HepG2 (cell line): Measurements from ENCODE around the gene CHST10. TPM values are rescaled to one million over a fixed set of nuclear protein-coding genes. Genes with fewer than 3 reads are reported as not detected.

Source experiments
- ATAC-seq: fragments of 200-7000 bp; cut with Tn5 transposase; 3 replicates; pipeline ENCODE4 v1.9.1; 2020; ENCODE audit warnings: mild to moderate bottlenecking, moderate library complexity
- BruUV-seq: library from RNA; stranded (reverse); fragments of 400-500 nt; replicated peaks from 2 replicates; lab custom pipeline; 2021; lab: Mats Ljungman, UMichigan
- CTCF ChIA-PET: fragments of 300-600 bp; formaldehyde crosslinking; extraction: SDS; loops from one replicate; lab custom pipeline; 2021; ENCODE audit warnings: low total read pairs, inconsistent platforms, low intra/inter-chr PET ratio; lab: Yijun Ruan, JAX
- POLR2A ChIA-PET: fragments of 350-600 bp; sonication (Branson Sonifier 250); formaldehyde crosslinking; loops from one replicate; lab custom pipeline; 2020; ENCODE audit warnings: antibody characterized with exemption, inconsistent platforms; lab: Yijun Ruan, JAX
- DNase-seq: peaks from one replicate; pipeline ENCODE4 v3.0.0-alpha.2; 2015; ENCODE audit warnings: low spot score
- FAIRE-seq: peaks from 3 replicates; lab custom pipeline; 2011; peaks lifted over from hg19 to GRCh38; lab: Jason Lieb, UNC
- H2AFZ ChIP-seq: one replicate; pipeline ENCODE4 v1.6.1; 2011; ENCODE audit warnings: low read length, inconsistent platforms
- H3K27ac ChIP-seq: fragments of 300-600 bp; 3 replicates; pipeline ENCODE4 v1.8.0; 2011; ENCODE audit warnings: mixed run types, mild to moderate bottlenecking, mixed read lengths, low read length, inconsistent platforms; ENCODE audit not compliant: insufficient read depth; ENCODE audit errors: extremely low read length
- H3K27me3 ChIP-seq, 2 experiments: fragments of 200-600 bp in 1 of 2; 2 replicates in 1 of 2; 3 replicates in 1 of 2; pipeline versions ENCODE4 v1.6.0 to v1.8.0; 2011; ENCODE audit warnings: low read length in 2 of 2, mild to moderate bottlenecking in 2 of 2, moderate library complexity in 2 of 2, inconsistent platforms in 1 of 2; ENCODE audit not compliant: insufficient read depth in 2 of 2, control insufficient read depth in 1 of 2
- H3K36me3 ChIP-seq, 2 experiments: fragments of 200-600 bp in 1 of 2; replicated peaks in 1 of 2; 2 replicates in 1 of 2; 3 replicates in 1 of 2; pipeline versions ENCODE4 v1.5.1 to v1.8.0; 2011; ENCODE audit warnings: low read length in 2 of 2, inconsistent platforms in 1 of 2; ENCODE audit not compliant: insufficient read depth in 2 of 2, control insufficient read depth in 1 of 2
- H3K4me1 ChIP-seq: 2 replicates; pipeline ENCODE4 v1.5.1; 2012; ENCODE audit warnings: low read length, inconsistent platforms; ENCODE audit not compliant: insufficient read depth
- H3K4me2 ChIP-seq: 2 replicates; pipeline ENCODE4 v1.6.0; 2011; ENCODE audit warnings: low read depth, low read length, inconsistent platforms
- H3K4me3 ChIP-seq, 3 experiments: fragments of 200-600 bp in 1 of 3; sonication (generic), shearing (Covaris generic) in 1 of 3; replicated peaks in 1 of 3; 2 replicates each; pipeline ENCODE4 v1.5.1; 2011 to 2016; ENCODE audit warnings: low read length in 3 of 3, inconsistent platforms in 2 of 3, low read depth in 2 of 3, mild to moderate bottlenecking in 2 of 3, control low read depth in 1 of 3, mixed read lengths in 1 of 3; ENCODE audit not compliant: insufficient read depth in 1 of 3
- H3K79me2 ChIP-seq: one replicate; pipeline ENCODE4 v1.6.1; 2011; ENCODE audit warnings: low read length, inconsistent platforms; ENCODE audit not compliant: insufficient read depth
- H3K9ac ChIP-seq: 2 replicates; pipeline ENCODE4 v1.6.0; 2011; ENCODE audit warnings: mild to moderate bottlenecking, low read depth, low read length, inconsistent platforms; ENCODE audit not compliant: insufficient read depth
- H3K9me3 ChIP-seq: 2 replicates; pipeline ENCODE4 v1.5.1; 2012; ENCODE audit warnings: mild to moderate bottlenecking, low read length
- H4K20me1 ChIP-seq: 2 replicates; pipeline ENCODE4 v1.6.0; 2011; ENCODE audit warnings: inconsistent platforms, mild to moderate bottlenecking, low read length, moderate library complexity; ENCODE audit not compliant: insufficient read depth
- ARHGAP35 ChIP-seq: sonication (generic); formaldehyde crosslinking; IDR thresholded peaks from 2 replicates; pipeline ENCODE4 v1.9.0; 2022; ENCODE audit warnings: mild to moderate bottlenecking, inconsistent platforms, moderate library complexity, missing genetic modification reagents, borderline replicate concordance
- EEA1 ChIP-seq: sonication (generic); formaldehyde crosslinking; IDR thresholded peaks from 2 replicates; pipeline ENCODE4 v1.5.1; 2020; ENCODE audit warnings: mild to moderate bottlenecking, missing genetic modification reagents, borderline replicate concordance
- FOXC1 ChIP-seq: sonication (generic); formaldehyde crosslinking; IDR thresholded peaks from 2 replicates; pipeline ENCODE4 v1.8.0; 2022; ENCODE audit warnings: mild to moderate bottlenecking, missing genetic modification reagents, borderline replicate concordance
- HMG20A ChIP-seq: IDR thresholded peaks from 2 replicates; pipeline ENCODE4 v1.6.1; 2016; ENCODE audit warnings: borderline replicate concordance
- MAFF ChIP-seq: IDR thresholded peaks from 2 replicates; pipeline ENCODE4 v1.6.1; 2011; ENCODE audit warnings: low read depth, low read length, improper control_type of control experiment
- MAFK ChIP-seq, 2 experiments: IDR thresholded peaks in 1 of 2; conservative IDR thresholded peaks in 1 of 2; 2 replicates each; pipeline ENCODE4 v1.6.1; 2011; ENCODE audit warnings: improper control_type of control experiment in 2 of 2, low read length in 2 of 2
- MXD4 ChIP-seq: IDR thresholded peaks from 2 replicates; pipeline ENCODE4 v1.6.1; 2016; ENCODE audit warnings: mild to moderate bottlenecking, missing biosample characterization, missing genetic modification reagents
- NCOA5 ChIP-seq: sonication (generic); formaldehyde crosslinking; IDR thresholded peaks from 2 replicates; pipeline ENCODE4 v1.4.0; 2020; ENCODE audit warnings: missing genetic modification reagents
- SAP130 ChIP-seq: IDR thresholded peaks from 2 replicates; pipeline ENCODE4 v1.6.1; 2016; ENCODE audit warnings: low read depth
- SMAD3 ChIP-seq: sonication (generic); formaldehyde crosslinking; IDR thresholded peaks from 2 replicates; pipeline ENCODE4 v1.4.0; 2020; ENCODE audit warnings: missing genetic modification reagents
- SOX6 ChIP-seq, 2 experiments: fragments of 450-650 bp in 1 of 2; sonication (generic) in 1 of 2; formaldehyde crosslinking in 1 of 2; IDR thresholded peaks; 2 replicates each; pipeline versions ENCODE4 v1.4.0 to v1.6.1; 2017 to 2020; ENCODE audit warnings: antibody characterized with exemption in 1 of 2, mild to moderate bottlenecking in 1 of 2, missing genetic modification reagents in 1 of 2
- ZNF207 ChIP-seq: fragments of 450-650 bp; IDR thresholded peaks from 2 replicates; pipeline ENCODE4 v1.6.1; 2016; ENCODE audit warnings: antibody characterized with exemption, borderline replicate concordance
- ZNF780A ChIP-seq: sonication (generic); formaldehyde crosslinking; IDR thresholded peaks from 2 replicates; pipeline ENCODE4 v1.8.0; 2022; ENCODE audit warnings: mild to moderate bottlenecking, missing genetic modification reagents, moderate library complexity
- ZNF792 ChIP-seq: IDR thresholded peaks from 2 replicates; pipeline ENCODE4 v1.6.1; 2016
- WGBS: methylation state at CpG from one replicate; pipeline ENCODE4 v1.1.6; 2017; ENCODE audit warnings: low lambda C conversion rate; 5-methylcytosine and 5-hydroxymethylcytosine counted together
- in situ Hi-C: cut with HindIII; loops from 2 replicates; pipeline ENCODE4 v1.10.0; 2017; ENCODE audit warnings: low pct_unique_long_range_greater_than_20kb; ENCODE audit not compliant: extremely low pct_ligation_motif_present
- intact Hi-C: fragments of 100-400 bp; cut with micrococcal nuclease; formaldehyde crosslinking; loops from one replicate; pipeline ENCODE4 v1.10.0; 2022; ENCODE audit not compliant: unreplicated experiment
- polyA plus RNA-seq, 8 experiments: library from polyadenylated mRNA; depleted of rRNA in 3 of 8; stranded (reverse) in 7 of 8; unstranded in 1 of 8; fragments of >200 nt; fragmentation: Illumina TruSeq in 4 of 8; extraction: Trizol in 4 of 8; gene quantifications; 2 replicates each; pipeline versions ENCODE4 v1.2.1 to v1.2.3, GENCODE V29; 2011 to 2016; ENCODE audit warnings: low read depth in 4 of 8, missing spikeins in 1 of 8, mixed read lengths in 1 of 8; ENCODE audit not compliant: insufficient read depth in 1 of 8
- total RNA-seq, 5 experiments: library from RNA; depleted of rRNA; stranded (reverse); fragments of >200 nt; fragmentation: Illumina TruSeq; extraction: Trizol; gene quantifications; 2 replicates each; pipeline ENCODE4 v1.2.3, GENCODE V29; 2016; ENCODE audit warnings: low read depth in 1 of 5
- TF ChIP-seq, protein P1 (sequence below): sonication (generic); formaldehyde crosslinking; IDR thresholded peaks from 2 replicates; pipeline ENCODE4 v1.4.0; 2020; ENCODE audit warnings: low read depth, missing genetic modification reagents
- TF ChIP-seq, protein P2 (sequence below): sonication (generic); formaldehyde crosslinking; IDR thresholded peaks from 2 replicates; pipeline ENCODE4 v1.5.0; 2020; ENCODE audit warnings: missing genetic modification reagents

CHST10 gene
- total and polyA plus RNA-seq, 2 of the 13 experiments (the other 11 are each of a cell fraction or from before 2014, with no cell fraction given), result 10.5 to 14.2 TPM

DNA sequence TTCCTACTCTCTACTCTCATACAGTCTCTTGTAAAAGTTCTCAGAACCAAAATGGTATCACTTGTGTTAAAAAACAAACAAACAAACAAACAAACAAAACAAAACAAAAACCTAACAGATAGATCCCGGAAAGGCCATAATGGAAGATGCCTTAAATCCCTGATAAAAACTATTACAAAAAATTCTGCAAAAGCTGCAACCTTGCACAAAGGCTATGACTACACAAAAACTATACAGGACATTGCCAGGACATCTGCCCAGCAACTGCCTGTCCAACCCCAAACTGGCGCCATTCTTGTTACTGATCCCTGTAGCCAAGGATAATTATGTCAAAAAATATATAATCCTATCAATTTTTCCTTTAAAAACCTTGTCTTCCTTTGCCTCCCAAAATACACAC, 58.9 kb downstream of the CHST10 start:
- intact Hi-C loops, result no loop called here
- no peak for FAIRE-seq
- Histone ChIP-seq H4K20me1 (no peaks in the 10 kb centered on the region), H3K36me3 (no peaks in the 10 kb centered on the region)
- no peak for ATAC-seq
- CTCF ChIA-PET, result no interaction called here
- DNase-seq, result no peak
- TF ChIP-seq MAFF (peak; percentile 72), SMAD3 (CRISPR knock-in tag) (no peak), MAFK (conservative IDR thresholded peaks at IDR 0.05 in 1 of 2, IDR thresholded peaks at IDR 0.05 in 1 of 2; ENCODE audit: low read length in 2 of 2) (peak; percentile 65 to 79; a peak in 3 of 4 replicates), EEA1 (CRISPR knock-in tag) (no peak)
- TF ChIP-seq, all 625 proteins: peak for 2
- H3K9ac ChIP-seq, result no peak overlapping the region
- H3K27ac ChIP-seq, result no peak overlapping the region
- no peak overlapping the region for H3K4me2 ChIP-seq
- POLR2A ChIA-PET, result no interaction called here
- no peak overlapping the region for H3K4me3 ChIP-seq
- WGBS, result 14% methylated on average over 2 of the region's 2 CpGs
- no peak overlapping the region for H2AFZ ChIP-seq
- H3K27me3 ChIP-seq, result no peaks in the 10 kb centered on the region; a peak in 1 of 5 replicates
- in situ Hi-C loops, result no loop called here
- H3K9me3 ChIP-seq, result peaks cover 9% of the 10 kb centered on the region; the same call in 1 of the 2 replicates
- no peaks in the 10 kb centered on the region for H3K79me2 ChIP-seq
- no TSS peak for BruUV-seq
- no peaks in the 10 kb centered on the region for H3K4me1 ChIP-seq

DNA sequence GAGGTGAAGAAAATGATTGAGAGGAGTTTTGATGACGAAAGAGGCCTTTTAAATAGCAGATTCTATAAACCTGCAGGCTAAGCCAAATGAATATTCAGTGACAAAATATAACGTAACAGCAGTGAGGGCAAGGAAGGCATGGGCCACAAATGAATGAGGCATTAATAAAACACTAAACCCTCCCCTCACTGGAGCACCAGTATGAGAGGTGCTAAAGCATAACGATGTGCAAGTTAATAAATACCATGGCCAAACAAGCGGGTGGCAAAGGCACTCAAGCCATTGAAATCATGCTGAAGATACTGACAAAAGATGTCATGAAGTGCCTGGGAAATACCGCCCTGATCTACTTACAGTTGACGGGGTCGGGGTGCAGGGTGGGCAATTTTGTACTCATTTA, 64.9 kb downstream of the CHST10 start:
- ChIA-PET CTCF (no interaction called here), POLR2A (no interaction called here)
- FAIRE-seq (no peak), DNase-seq (no peak), ATAC-seq (no peak)
- H3K9me3 ChIP-seq, result no peaks in the 10 kb centered on the region
- no peaks in the 10 kb centered on the region for H3K4me1 ChIP-seq
- H3K9ac ChIP-seq, result no peak overlapping the region
- intact Hi-C loops, result no loop called here
- no peak overlapping the region for H3K4me2 ChIP-seq
- H3K36me3 ChIP-seq, result no peaks in the 10 kb centered on the region
- no peaks in the 10 kb centered on the region for H4K20me1 ChIP-seq
- in situ Hi-C loops, result no loop called here
- no peak overlapping the region for H3K27ac ChIP-seq
- H2AFZ ChIP-seq, result no peak overlapping the region
- no TSS peak for BruUV-seq
- no peak overlapping the region for H3K4me3 ChIP-seq
- WGBS, result 28% methylated on average over 7 of the region's 7 CpGs
- no peaks in the 10 kb centered on the region for H3K79me2 ChIP-seq
- H3K27me3 ChIP-seq, result peaks cover 0 to 4% of the 10 kb centered on the region in 2 experiments; a peak in 2 of 5 replicates
- TF ChIP-seq HMG20A (CRISPR knock-in tag), result no peak
- TF ChIP-seq, protein P1, sequence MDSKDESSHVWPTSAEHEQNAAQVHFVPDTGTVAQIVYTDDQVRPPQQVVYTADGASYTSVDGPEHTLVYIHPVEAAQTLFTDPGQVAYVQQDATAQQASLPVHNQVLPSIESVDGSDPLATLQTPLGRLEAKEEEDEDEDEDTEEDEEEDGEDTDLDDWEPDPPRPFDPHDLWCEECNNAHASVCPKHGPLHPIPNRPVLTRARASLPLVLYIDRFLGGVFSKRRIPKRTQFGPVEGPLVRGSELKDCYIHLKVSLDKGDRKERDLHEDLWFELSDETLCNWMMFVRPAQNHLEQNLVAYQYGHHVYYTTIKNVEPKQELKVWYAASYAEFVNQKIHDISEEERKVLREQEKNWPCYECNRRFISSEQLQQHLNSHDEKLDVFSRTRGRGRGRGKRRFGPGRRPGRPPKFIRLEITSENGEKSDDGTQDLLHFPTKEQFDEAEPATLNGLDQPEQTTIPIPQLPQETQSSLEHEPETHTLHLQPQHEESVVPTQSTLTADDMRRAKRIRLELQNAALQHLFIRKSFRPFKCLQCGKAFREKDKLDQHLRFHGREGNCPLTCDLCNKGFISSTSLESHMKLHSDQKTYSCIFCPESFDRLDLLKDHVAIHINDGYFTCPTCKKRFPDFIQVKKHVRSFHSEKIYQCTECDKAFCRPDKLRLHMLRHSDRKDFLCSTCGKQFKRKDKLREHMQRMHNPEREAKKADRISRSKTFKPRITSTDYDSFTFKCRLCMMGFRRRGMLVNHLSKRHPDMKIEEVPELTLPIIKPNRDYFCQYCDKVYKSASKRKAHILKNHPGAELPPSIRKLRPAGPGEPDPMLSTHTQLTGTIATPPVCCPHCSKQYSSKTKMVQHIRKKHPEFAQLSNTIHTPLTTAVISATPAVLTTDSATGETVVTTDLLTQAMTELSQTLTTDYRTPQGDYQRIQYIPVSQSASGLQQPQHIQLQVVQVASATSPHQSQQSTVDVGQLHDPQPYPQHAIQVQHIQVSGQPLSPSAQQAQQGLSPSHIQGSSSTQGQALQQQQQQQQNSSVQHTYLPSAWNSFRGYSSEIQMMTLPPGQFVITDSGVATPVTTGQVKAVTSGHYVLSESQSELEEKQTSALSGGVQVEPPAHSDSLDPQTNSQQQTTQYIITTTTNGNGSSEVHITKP (CRISPR knock-in tag), result no peak
- no peak for TF ChIP-seq ZNF780A (CRISPR knock-in tag)
- TF ChIP-seq SAP130, result no peak
- no peak for TF ChIP-seq MXD4 (CRISPR knock-in tag)
- no peak for TF ChIP-seq SOX6 (IDR thresholded peaks at IDR 0.05)
- TF ChIP-seq SOX6 (CRISPR knock-in tag; IDR thresholded peaks at IDR 0.05), result no peak
- TF ChIP-seq, protein P2, sequence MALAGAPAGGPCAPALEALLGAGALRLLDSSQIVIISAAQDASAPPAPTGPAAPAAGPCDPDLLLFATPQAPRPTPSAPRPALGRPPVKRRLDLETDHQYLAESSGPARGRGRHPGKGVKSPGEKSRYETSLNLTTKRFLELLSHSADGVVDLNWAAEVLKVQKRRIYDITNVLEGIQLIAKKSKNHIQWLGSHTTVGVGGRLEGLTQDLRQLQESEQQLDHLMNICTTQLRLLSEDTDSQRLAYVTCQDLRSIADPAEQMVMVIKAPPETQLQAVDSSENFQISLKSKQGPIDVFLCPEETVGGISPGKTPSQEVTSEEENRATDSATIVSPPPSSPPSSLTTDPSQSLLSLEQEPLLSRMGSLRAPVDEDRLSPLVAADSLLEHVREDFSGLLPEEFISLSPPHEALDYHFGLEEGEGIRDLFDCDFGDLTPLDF (CRISPR knock-in tag), result no peak
- TF ChIP-seq ZNF207, result no peak
- TF ChIP-seq FOXC1 (CRISPR knock-in tag), result no peak
- TF ChIP-seq ZNF792 (CRISPR knock-in tag), result no peak
- no peak for TF ChIP-seq ARHGAP35
- TF ChIP-seq NCOA5 (CRISPR knock-in tag), result no peak
